Ovary (tissue), 3 donors: ENCODE results near the gene AMD1.

Source experiments
- EP300 ChIP-seq: sonication (generic); formaldehyde crosslinking; IDR thresholded peaks from one replicate; pipeline ENCODE4 v1.6.1; 2017; ENCODE audit warnings: antibody characterized with exemption
- POLR2A ChIP-seq: fragments of 450-650 bp; IDR thresholded peaks from one replicate; pipeline ENCODE4 v1.6.1; 2017; ENCODE audit warnings: antibody characterized with exemption, mild to moderate bottlenecking, moderate library complexity
- TF ChIP-seq, protein P1 (sequence below), 3 donors: fragments of 450-650 bp in 2 of 3; fragments of 200-600 bp in 1 of 3; IDR thresholded peaks; one replicate each; pipeline versions ENCODE4 v1.5.1 to v1.8.0; 2016 to 2022; ENCODE audit warnings: antibody characterized with exemption in 3 of 3, mild to moderate bottlenecking in 1 of 3
- donor health status: DM: no; HTN: no; CAD: no.

DNA sequence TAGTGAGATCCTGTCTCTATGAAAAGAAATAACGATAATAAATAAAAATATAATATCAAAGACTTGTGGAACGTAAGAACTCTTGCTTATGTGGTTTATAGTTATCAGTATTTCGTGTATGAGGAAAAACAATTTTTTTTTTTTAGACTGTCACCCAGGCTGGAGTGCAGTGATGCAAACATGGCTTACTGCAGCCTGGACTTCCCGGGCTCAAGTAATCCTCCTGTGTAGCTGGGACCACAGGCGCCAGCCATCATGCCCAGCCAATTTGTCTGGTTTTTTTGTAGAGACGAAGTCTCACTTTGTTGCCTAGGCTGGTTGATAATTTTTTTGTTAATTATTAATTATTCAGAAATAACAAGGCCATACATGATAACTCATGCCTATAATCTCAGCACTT, 40.8 kb upstream of the AMD1 start:
- TF ChIP-seq, protein P1, sequence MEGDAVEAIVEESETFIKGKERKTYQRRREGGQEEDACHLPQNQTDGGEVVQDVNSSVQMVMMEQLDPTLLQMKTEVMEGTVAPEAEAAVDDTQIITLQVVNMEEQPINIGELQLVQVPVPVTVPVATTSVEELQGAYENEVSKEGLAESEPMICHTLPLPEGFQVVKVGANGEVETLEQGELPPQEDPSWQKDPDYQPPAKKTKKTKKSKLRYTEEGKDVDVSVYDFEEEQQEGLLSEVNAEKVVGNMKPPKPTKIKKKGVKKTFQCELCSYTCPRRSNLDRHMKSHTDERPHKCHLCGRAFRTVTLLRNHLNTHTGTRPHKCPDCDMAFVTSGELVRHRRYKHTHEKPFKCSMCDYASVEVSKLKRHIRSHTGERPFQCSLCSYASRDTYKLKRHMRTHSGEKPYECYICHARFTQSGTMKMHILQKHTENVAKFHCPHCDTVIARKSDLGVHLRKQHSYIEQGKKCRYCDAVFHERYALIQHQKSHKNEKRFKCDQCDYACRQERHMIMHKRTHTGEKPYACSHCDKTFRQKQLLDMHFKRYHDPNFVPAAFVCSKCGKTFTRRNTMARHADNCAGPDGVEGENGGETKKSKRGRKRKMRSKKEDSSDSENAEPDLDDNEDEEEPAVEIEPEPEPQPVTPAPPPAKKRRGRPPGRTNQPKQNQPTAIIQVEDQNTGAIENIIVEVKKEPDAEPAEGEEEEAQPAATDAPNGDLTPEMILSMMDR (IDR thresholded peaks at IDR 0.05) = no peak
- no peak for TF ChIP-seq EP300
- TF ChIP-seq POLR2A = no peak
